ENCODE data around the gene ACOX1.

DNA sequence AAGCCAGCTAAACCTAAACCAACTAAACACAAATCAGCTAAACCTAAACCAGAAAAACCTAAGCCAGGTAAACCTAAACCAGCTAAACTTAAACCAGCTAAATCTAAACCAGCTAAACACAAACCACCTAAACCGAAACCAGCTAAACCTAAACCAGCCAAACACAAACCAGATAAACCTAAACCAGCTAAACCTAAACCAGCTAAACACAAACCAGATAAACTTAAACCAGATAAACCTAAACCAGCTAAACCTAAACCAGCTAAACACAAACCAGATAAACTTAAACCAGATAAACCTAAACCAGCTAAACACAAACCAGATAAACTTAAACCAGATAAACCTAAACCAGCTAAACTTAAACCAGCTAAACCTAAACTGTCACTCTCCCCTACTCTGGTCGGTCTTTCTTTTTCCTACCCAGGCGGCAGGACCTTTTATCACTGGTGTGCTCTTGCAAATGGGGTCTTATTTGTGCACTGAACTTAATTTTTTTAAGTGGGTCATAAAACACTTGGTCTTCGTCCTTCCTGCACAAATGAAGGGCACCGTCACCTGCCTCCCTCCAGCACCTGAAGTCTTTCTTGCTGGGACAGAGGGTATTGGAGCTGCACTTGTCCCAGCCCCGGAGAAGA is 41.0 kb upstream of the ACOX1 start:
- TF ChIP-seq, protein P1, sequence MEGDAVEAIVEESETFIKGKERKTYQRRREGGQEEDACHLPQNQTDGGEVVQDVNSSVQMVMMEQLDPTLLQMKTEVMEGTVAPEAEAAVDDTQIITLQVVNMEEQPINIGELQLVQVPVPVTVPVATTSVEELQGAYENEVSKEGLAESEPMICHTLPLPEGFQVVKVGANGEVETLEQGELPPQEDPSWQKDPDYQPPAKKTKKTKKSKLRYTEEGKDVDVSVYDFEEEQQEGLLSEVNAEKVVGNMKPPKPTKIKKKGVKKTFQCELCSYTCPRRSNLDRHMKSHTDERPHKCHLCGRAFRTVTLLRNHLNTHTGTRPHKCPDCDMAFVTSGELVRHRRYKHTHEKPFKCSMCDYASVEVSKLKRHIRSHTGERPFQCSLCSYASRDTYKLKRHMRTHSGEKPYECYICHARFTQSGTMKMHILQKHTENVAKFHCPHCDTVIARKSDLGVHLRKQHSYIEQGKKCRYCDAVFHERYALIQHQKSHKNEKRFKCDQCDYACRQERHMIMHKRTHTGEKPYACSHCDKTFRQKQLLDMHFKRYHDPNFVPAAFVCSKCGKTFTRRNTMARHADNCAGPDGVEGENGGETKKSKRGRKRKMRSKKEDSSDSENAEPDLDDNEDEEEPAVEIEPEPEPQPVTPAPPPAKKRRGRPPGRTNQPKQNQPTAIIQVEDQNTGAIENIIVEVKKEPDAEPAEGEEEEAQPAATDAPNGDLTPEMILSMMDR (IDR thresholded peaks at IDR 0.05), result no peak
- TF ChIP-seq POLR2A (IDR thresholded peaks at IDR 0.05), result no peak
